GM04504 (cell line): ENCODE measurements around the gene MYO18B.
A peak's percentile ranks its signal among the peaks of the same experiment; 100 is the strongest.

Experiments
- DNase-seq: peaks from one replicate; pipeline ENCODE4 v3.0.0-alpha.2; 2012; ENCODE audit warnings: low read depth

The MYO18B gene

GRCh38 chr22:25712661-25713400 lies 29.2 kb upstream of the MYO18B start:
- no peak for DNase-seq

- no peak for DNase-seq
Observed at GRCh38 chr22:25714070-25714469, 27.9 kb upstream of the MYO18B start.

GRCh38 chr22:25714739-25715138 lies 27.2 kb upstream of the MYO18B start:
- DNase-seq: no peak

- DNase-seq: no peak
Observed at GRCh38 chr22:25716637-25717036, 25.4 kb upstream of the MYO18B start.

- DNase-seq: no peak
Observed at GRCh38 chr22:25718135-25718840, 23.7 kb upstream of the MYO18B start.

- DNase-seq: no peak
Observed at GRCh38 chr22:25722223-25722622, 19.8 kb upstream of the MYO18B start.

GRCh38 chr22:25722626-25723025 lies 19.4 kb upstream of the MYO18B start:
- no peak for DNase-seq

- DNase-seq: no peak
Observed at GRCh38 chr22:25726241-25726640, 15.7 kb upstream of the MYO18B start.

GRCh38 chr22:25728071-25728470 lies 13.9 kb upstream of the MYO18B start:
- no peak for DNase-seq

- DNase-seq: no peak
Observed at GRCh38 chr22:25729016-25729995, 12.7 kb upstream of the MYO18B start.

- no peak for DNase-seq
Observed at GRCh38 chr22:25735650-25736049, 6.3 kb upstream of the MYO18B start.

- no peak for DNase-seq
Observed at GRCh38 chr22:25736378-25737011, 5.5 kb upstream of the MYO18B start.

GRCh38 chr22:25739659-25740344 lies 2.2 kb upstream of the MYO18B start:
- DNase-seq: no peak

- DNase-seq: no peak
Observed at GRCh38 chr22:25742918-25743708, 1.1 kb downstream of the MYO18B start.

- no peak for DNase-seq
Observed at GRCh38 chr22:25744694-25745093, 2.7 kb downstream of the MYO18B start.

GRCh38 chr22:25745341-25746011 lies 3.5 kb downstream of the MYO18B start:
- peak; percentile 20 for DNase-seq

GRCh38 chr22:25746012-25746373 lies 4.0 kb downstream of the MYO18B start:
- DNase-seq: peak; percentile 14

- peak; percentile 78 for DNase-seq
Observed at GRCh38 chr22:25747245-25747944, 5.4 kb downstream of the MYO18B start.

- no peak for DNase-seq
Observed at GRCh38 chr22:25748140-25748539, 6.2 kb downstream of the MYO18B start.
